ENCODE measurements around the gene RPS28. TPM values are rescaled to one million over a fixed set of nuclear protein-coding genes. Genes with fewer than 3 reads are reported as not detected.

Gene RPS28
- total RNA-seq, 1 experiment from 2014 or later: 2,594 TPM

GRCh38 chr19:8302357-8302691 is 19.0 kb upstream of the RPS28 start:
- TF ChIP-seq, protein P1, sequence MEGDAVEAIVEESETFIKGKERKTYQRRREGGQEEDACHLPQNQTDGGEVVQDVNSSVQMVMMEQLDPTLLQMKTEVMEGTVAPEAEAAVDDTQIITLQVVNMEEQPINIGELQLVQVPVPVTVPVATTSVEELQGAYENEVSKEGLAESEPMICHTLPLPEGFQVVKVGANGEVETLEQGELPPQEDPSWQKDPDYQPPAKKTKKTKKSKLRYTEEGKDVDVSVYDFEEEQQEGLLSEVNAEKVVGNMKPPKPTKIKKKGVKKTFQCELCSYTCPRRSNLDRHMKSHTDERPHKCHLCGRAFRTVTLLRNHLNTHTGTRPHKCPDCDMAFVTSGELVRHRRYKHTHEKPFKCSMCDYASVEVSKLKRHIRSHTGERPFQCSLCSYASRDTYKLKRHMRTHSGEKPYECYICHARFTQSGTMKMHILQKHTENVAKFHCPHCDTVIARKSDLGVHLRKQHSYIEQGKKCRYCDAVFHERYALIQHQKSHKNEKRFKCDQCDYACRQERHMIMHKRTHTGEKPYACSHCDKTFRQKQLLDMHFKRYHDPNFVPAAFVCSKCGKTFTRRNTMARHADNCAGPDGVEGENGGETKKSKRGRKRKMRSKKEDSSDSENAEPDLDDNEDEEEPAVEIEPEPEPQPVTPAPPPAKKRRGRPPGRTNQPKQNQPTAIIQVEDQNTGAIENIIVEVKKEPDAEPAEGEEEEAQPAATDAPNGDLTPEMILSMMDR (conservative IDR thresholded peaks at IDR 0.05; ENCODE audit: low read depth, low read length): no peak
- no peak for TF ChIP-seq EZH2 (IDR thresholded peaks at IDR 0.05; ENCODE audit: low read length, unreplicated experiment)
- no peak for TF ChIP-seq EZH2phosphoT487 (IDR thresholded peaks at IDR 0.05; ENCODE audit: borderline replicate concordance, low read length)
- Histone ChIP-seq H3K4me2 (ENCODE audit: low read length) (no peak overlapping the region), H3K9me3 (ENCODE audit: low read length) (no peaks in the 10 kb centered on the region), H3K4me1 (ENCODE audit: insufficient read depth, low read length) (peaks cover 14% of the 10 kb centered on the region), H3K27me3 (ENCODE audit: low read length) (no peaks in the 10 kb centered on the region), H3K79me2 (ENCODE audit: low read length) (peaks cover 24% of the 10 kb centered on the region), H3K36me3 (ENCODE audit: low read depth, low read length) (peaks cover 12% of the 10 kb centered on the region), H2AFZ (ENCODE audit: low read length) (no peak overlapping the region), H3K9ac (ENCODE audit: low read length) (no peak overlapping the region), H4K20me1 (ENCODE audit: low read length) (no peaks in the 10 kb centered on the region), H3K4me3 (ENCODE audit: low read length) (no peak overlapping the region), H3K9me2 (replicated peaks; ENCODE audit: low read length) (no peaks in the 10 kb centered on the region), H3F3A (ENCODE audit: low read length, unreplicated experiment) (no peaks in the 10 kb centered on the region), H3K27ac (ENCODE audit: low read length) (no peak overlapping the region)
- DNase-seq (no peak), ATAC-seq (no peak)
- ChIA-PET CTCF (no interaction called here), POLR2A (ENCODE audit: unreplicated experiment) (no interaction called here)
- BruUV-seq (replicated peaks): no TSS peak
- intact Hi-C loops (cut with micrococcal nuclease): no loop called here

DNA sequence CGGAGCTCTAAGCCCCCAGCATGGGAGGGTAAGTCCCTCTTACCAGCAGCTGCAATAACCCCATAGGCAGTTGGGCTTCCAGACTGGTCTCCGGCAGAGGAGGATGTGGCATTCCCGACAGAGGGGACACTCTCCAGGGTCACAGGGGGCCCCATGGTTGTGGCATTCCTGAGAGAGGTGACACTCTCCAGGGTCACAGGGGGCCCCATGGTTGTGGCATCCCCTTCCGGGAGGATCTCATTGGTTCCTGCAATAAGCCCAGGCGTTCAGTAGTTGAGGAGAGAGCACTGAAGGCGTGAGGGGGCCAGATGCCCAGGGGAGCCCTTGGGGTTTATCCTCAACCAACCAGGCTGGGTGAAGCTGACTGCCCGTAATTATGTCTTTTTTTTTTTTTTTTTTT is 18.6 kb upstream of the RPS28 start:
- DNase-seq (no peak), ATAC-seq (no peak)
- Histone ChIP-seq H3K9ac (ENCODE audit: low read length) (no peak overlapping the region), H4K20me1 (ENCODE audit: low read length) (no peaks in the 10 kb centered on the region), H2AFZ (ENCODE audit: low read length) (no peak overlapping the region), H3K4me2 (ENCODE audit: low read length) (no peak overlapping the region), H3K79me2 (ENCODE audit: low read length) (peaks cover 28% of the 10 kb centered on the region), H3K36me3 (ENCODE audit: low read depth, low read length) (peaks cover 12% of the 10 kb centered on the region), H3K27me3 (ENCODE audit: low read length) (no peaks in the 10 kb centered on the region), H3K9me2 (replicated peaks; ENCODE audit: low read length) (no peaks in the 10 kb centered on the region), H3K4me1 (ENCODE audit: insufficient read depth, low read length) (peaks cover 18% of the 10 kb centered on the region), H3K4me3 (ENCODE audit: low read length) (no peak overlapping the region), H3F3A (ENCODE audit: low read length, unreplicated experiment) (no peaks in the 10 kb centered on the region), H3K27ac (ENCODE audit: low read length) (no peak overlapping the region), H3K9me3 (ENCODE audit: low read length) (no peaks in the 10 kb centered on the region)
- TF ChIP-seq EZH2 (IDR thresholded peaks at IDR 0.05; ENCODE audit: low read length, unreplicated experiment): no peak
- TF ChIP-seq, protein P1 (conservative IDR thresholded peaks at IDR 0.05; ENCODE audit: low read depth, low read length): no peak
- BruUV-seq (replicated peaks): no TSS peak
- POLR2A ChIA-PET (ENCODE audit: unreplicated experiment): no interaction called here
- intact Hi-C loops (cut with micrococcal nuclease): no loop called here
- CTCF ChIA-PET: no interaction called here

DNA sequence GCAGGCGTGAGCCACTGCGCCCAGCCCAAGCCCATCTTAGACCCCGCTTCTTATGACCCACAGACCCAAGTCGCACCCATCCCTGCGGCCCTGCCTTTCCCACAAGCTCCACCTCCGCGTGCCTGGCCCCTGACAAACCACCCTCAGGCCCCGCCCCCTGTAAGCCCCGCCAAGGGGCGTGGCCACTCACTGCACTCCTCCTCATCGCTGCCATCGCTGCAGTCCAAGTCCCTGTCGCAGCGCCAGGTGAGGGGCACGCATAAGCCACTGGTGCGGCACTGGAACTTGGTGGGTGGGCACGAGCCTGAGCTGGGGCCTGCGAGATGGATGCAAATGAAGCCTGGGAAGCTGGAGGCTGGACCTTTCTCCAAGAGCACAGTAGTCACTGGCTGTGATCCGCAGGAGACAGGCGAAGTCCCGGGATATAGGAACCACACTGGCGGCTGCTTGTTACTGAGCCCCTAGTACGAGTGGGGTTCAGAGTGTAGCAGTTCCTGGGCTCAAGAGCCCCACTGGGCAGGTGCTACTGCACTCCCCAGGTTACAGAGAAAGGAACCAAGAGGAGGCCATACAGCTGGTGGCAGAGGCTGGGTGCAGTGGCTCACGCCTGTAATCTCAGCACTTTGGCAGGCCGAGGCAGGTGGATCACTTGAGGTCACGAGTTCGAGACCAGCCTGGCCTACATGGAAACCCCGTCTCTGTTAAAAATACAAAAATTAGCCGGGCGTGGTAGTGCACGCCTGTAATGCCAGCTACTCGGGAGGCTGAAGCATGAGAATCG is 16.3 kb upstream of the RPS28 start:
- ChIA-PET CTCF (no interaction called here), POLR2A (ENCODE audit: unreplicated experiment) (no interaction called here)
- H3K9ac ChIP-seq (ENCODE audit: low read length): no peak overlapping the region
- H3K4me1 ChIP-seq (ENCODE audit: insufficient read depth, low read length): peaks cover 33% of the 10 kb centered on the region
- no peaks in the 10 kb centered on the region for H3K27me3 ChIP-seq (ENCODE audit: low read length)
- no peak overlapping the region for H2AFZ ChIP-seq (ENCODE audit: low read length)
- H4K20me1 ChIP-seq (ENCODE audit: low read length): no peaks in the 10 kb centered on the region
- H3K36me3 ChIP-seq (ENCODE audit: low read depth, low read length): peaks cover 16% of the 10 kb centered on the region
- H3K9me2 ChIP-seq (replicated peaks; ENCODE audit: low read length): no peaks in the 10 kb centered on the region
- H3K4me2 ChIP-seq (ENCODE audit: low read length): no peak overlapping the region
- no peak overlapping the region for H3K27ac ChIP-seq (ENCODE audit: low read length)
- H3K4me3 ChIP-seq (ENCODE audit: low read length): no peak overlapping the region
- H3K79me2 ChIP-seq (ENCODE audit: low read length): peaks cover 30% of the 10 kb centered on the region
- BruUV-seq (replicated peaks): no TSS peak
- intact Hi-C loops (cut with micrococcal nuclease): no loop called here
- ATAC-seq (no peak), DNase-seq (no peak)
- peaks cover 11% of the 10 kb centered on the region for H3F3A ChIP-seq (ENCODE audit: low read length, unreplicated experiment)
- TF ChIP-seq, protein P1 (conservative IDR thresholded peaks at IDR 0.05; ENCODE audit: low read depth, low read length): no peak
- TF ChIP-seq EZH2 (IDR thresholded peaks at IDR 0.05; ENCODE audit: low read length, unreplicated experiment) (no peak), EZH2phosphoT487 (IDR thresholded peaks at IDR 0.05; ENCODE audit: borderline replicate concordance, low read length) (no peak)
- H3K9me3 ChIP-seq (ENCODE audit: low read length): no peaks in the 10 kb centered on the region

Data from PC-3 (cell line).